Neural progenitor cell (in vitro differentiated cells): ENCODE data around the gene DACH1.

ENCODE experiments used
- CTCF ChIP-seq: fragments of 200-600 bp; sonication (generic); IDR thresholded peaks from 2 replicates; pipeline ENCODE4 v1.5.1; 2017; ENCODE audit warnings: antibody characterized with exemption, mild to moderate bottlenecking
- EZH2 ChIP-seq: fragments of 200-600 bp; sonication (generic); IDR thresholded peaks from 2 replicates; pipeline ENCODE4 v1.6.1; 2017; ENCODE audit warnings: antibody characterized with exemption, mild to moderate bottlenecking, moderate library complexity

GRCh38 chr13:71754407-71754974, 112.5 kb downstream of the DACH1 start:
- TF ChIP-seq CTCF (peak; percentile 32), EZH2 (no peak)
